HG03521 (cell line): Measurements from ENCODE around the gene GATAD2A.

Experiments used
- ATAC-seq: cut with Tn5 transposase; IDR thresholded peaks from one replicate; pipeline ENCODE4 v1.9.1; 2021; ENCODE audit warnings: mild to moderate bottlenecking, moderate library complexity; ENCODE audit not compliant: unreplicated experiment

Gene GATAD2A

DNA sequence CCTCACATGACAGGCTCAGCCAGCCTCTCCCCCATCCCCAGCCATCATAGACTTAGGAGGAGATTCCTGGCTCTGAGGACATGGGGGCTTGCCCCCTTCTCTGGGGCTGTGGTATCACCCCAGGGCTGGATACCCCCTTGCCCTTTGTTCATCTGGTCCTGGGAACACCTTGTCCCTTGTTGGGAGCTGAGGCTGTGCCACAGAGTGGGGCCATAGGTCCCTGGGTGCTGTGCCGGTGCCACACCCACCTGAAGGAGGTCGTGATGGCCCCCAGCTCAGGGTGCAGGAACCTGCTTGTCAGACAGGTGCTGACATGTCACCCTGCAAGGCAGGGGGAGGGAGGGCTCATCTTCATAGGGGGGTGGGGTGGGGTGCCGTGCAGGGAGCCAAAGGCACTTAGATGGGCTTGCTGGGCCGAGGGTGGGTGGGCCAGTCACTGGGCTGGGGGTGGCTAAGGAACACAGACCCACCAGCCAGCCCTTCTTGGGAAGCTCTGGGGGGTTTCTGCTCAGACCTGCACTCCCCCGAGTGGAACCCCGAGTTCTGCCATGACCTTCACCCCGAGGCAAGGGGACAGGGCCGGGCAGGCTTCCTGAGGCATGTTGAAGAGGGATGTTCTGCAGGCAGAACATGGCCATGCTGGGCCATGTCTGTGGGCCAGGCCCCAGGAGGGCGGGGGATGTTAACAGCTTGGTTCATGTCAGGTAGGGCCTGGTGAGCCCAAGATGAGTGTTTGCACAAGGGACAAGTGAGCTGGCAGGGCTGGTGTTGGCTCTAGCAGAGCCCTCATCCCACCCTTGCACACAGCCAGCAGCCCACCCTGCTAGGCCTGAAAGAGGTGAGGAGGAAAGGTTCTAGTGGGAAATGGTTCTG, 81.8 kb downstream of the GATAD2A start:
- ATAC-seq: no peak

DNA sequence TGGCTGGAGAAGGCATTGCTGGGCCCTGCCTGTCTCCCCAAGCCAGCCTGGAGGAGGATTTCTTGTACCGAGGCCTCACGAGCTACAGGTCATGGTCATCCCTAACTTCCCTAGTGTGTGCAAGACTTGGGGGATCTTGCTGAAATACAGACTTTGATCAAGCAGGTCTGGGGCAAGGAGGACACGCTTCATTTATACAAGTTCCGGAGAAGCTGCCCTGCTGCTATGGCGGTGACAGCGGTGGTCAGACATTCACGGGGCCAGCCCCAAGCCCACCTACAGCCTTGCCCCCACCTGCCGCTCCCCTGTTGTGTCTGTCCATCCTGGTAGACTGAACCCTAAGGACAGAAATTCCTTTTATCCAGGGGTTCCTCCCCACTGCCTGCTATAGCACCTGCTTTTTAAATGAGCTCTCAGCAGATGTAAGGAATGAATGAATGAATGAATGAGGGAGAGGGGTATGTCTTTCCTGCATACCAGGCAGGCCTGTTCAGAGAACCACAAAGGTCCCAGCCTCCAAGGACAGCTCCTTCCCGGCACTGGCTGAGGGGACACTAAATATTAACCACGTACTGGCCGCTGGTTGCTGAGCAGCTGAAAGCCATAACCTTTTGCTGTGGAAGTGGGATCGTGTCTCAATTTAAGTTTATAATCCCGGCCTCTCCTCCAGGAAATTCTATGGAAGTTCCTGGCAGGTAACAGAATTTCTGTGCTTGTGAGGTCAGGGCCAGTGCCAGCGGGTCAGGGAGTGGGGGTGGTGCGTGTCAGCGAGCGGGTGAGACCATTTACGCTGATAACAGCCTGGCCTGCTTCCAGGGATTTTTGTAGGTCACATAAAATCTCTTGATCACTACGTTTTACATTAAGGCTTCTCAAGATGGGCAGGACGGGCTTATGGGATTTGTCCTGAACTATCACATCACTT, 82.7 kb downstream of the GATAD2A start:
- ATAC-seq: no peak

- no peak for ATAC-seq
Observed at GRCh38 chr19:19488875-19489690, 83.6 kb downstream of the GATAD2A start.

DNA sequence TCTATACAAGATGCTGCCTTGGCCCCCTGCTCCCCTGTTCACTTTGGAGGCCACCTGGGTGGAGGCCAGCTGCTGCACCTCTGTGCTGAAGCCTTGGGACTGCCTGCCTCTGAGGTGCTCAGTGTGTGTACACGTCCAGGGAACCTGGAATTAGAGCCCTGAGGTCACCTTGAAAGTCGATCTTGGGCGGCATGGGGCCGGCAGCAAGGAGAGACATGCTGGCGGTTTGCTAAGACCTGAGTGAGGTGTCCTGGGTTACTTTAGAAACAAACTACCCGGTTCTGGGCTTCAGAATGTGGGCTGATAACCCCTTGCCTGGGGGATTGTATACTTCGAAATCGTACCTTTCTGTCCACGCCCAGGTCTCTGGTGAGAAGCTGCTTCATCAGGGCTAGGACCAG, 84.3 kb downstream of the GATAD2A start:
- ATAC-seq: no peak

DNA sequence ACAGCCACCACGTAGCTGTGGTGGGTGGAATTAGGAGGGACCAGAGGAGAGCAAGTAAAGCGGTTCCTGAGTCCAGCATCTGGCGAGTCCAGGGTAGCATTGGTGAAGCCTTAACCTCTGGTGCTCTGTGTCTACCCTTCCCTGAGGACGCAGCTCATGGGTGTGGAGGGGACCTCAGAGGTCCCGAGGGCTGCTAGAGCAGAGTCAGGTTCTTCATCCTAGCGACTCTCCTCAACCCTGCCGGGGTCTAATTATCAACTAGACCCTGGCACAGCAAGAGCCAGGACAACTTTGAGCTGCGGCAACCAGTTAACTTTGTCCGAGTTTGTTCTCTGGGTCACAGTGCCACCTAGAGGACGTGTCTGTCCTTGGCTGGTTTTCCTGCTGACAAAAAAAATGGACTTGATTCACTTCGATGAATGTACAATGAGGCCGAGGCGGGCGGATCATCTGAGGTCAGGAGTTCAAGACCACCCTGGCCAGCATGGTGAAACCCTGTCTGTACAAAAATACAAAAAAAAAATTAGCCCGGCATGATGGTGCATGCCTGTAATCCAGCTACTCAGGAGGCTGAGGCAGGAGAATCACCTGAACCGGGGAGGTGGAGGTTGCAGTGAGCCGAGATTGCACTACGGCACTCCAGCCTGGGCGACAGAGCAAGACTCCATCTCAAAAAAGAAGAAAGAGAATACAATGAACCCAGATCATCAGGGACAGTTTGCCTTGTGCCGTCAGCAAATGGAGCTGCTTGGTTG, 84.9 kb downstream of the GATAD2A start:
- no peak for ATAC-seq

DNA sequence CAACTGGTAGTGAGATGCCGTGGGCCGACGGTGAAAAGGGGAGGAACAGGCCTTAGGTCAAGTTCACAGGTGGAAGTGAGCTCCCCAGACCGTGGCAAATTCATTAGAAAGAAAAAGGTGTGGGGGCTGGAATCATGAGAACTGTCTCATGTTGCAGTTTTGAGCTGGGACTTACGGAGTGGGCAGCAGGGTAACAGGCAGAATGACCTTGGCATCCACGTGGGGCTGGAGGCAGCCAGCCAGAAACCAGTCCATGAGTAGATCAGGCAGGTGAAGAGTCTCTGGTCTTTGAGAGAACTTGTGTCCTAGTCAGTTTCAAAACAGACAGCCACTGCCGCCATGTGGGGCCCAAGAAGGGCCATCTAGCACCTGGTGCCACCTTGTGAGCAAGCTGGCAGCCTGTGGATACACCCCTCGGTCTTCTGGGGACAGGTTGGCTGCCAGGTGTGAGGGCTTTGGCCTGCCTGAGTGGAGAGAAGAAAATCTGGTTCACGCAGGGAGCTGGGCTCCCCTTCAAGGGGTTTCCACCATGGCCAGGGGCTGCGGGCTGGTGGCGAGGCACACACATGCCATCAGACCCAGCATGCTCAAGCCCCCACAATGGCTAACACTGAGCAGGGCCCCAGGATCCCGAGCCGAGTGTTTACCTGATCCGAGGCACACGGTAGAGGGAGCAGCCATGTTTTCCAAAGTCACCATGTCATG, 86.0 kb downstream of the GATAD2A start:
- no peak for ATAC-seq

DNA sequence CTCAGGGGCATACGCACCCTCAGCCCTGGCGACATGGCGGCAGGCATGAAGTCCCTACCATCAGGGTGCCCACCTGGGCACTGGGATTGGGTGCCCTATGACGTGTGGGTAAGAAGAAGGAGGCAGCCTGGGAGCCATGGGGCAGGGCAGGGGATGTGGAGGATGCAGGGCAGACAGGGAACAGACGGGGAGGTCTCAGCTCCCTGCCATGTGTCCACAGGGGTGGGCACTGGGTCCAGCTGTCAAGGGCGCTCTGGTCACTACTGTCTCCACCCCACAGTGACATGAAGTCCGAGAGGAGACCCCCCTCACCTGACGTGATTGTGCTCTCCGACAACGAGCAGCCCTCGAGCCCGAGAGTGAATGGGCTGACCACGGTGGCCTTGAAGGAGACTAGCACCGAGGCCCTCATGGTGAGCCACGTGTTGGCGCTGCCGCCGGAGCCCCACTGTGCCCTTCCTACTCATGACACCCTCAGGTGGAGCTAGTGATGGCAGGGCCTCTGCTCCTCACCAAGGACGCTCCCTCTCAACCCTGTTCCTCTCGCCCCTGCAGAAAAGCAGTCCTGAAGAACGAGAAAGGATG, 86.6 kb downstream of the GATAD2A start:
- ATAC-seq: no peak

DNA sequence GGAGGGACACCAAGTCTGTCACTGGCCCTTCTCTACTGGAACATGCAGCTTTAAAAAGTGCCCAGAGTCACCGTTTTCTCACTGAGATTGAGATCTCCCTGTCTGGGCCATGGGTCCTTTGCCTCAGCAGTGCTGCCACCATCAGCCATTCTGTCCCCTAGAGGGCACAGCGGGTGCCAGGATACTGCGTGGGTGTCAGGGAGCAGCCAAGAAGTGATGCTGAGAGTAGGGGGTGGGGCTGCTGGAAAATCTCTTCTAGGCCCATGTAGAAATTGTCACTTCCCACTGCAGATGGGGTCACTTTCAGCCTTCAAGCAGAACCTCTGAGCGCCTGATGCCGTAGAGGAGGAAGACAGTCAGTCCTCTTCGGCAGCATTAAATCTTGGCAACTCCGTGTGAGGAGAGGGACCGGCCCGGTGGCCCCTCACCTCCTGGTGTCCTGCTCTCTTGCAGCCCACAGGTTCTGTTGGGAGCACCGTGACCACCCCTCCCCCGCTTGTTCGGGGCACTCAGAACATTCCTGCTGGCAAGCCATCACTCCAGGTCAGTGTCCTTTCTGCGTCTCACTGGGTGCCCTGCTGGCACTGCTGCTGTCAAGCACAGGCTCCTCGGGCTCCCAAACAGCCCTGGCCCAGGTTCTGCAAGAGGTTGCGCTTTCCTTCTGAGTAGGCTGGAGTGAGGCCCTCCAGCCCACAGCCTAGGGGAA, 88.5 kb downstream of the GATAD2A start:
- no peak for ATAC-seq

DNA sequence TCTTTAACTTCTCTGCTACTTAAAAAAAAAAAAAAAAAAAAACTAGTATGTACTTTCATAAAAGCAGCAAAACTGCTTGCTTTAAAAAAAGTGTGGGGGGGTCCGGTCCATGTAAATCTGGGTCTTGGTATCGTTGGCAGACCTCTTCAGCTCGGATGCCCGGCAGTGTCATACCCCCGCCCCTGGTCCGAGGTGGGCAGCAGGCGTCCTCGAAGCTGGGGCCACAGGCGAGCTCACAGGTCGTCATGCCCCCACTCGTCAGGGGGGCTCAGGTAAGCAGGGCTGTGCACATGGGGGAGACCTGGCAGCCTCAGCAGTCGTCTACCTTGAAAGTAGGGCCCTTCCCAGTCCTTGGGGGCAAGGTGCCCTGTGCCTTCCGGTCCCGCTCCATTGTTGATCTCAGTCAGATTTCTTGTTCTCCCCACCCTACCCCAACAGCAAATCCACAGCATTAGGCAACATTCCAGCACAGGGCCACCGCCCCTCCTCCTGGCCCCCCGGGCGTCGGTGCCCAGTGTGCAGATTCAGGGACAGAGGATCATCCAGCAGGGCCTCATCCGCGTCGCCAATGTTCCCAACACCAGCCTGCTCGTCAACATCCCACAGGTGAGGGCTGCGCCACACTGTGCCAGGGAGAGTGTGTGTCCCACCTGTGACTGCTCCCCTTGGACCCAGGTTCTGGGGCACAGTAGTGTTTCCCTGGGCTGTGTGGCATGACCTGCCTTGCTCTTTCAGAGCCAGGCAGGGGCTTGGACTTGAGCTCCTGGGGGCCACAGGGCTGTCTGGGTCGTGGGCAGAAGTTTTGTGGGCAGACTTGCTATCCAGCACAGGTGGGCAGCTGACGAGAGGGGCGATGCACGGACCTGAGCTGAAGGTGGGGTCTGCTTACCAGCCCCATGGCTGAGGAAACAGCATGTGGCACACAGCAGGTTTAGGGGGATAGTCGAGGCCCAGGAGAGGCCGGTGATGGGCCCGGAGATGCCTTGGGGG, 90.4 kb downstream of the GATAD2A start:
- ATAC-seq: no peak

- no peak for ATAC-seq
Observed at GRCh38 chr19:19498255-19498991, 92.9 kb downstream of the GATAD2A start.

DNA sequence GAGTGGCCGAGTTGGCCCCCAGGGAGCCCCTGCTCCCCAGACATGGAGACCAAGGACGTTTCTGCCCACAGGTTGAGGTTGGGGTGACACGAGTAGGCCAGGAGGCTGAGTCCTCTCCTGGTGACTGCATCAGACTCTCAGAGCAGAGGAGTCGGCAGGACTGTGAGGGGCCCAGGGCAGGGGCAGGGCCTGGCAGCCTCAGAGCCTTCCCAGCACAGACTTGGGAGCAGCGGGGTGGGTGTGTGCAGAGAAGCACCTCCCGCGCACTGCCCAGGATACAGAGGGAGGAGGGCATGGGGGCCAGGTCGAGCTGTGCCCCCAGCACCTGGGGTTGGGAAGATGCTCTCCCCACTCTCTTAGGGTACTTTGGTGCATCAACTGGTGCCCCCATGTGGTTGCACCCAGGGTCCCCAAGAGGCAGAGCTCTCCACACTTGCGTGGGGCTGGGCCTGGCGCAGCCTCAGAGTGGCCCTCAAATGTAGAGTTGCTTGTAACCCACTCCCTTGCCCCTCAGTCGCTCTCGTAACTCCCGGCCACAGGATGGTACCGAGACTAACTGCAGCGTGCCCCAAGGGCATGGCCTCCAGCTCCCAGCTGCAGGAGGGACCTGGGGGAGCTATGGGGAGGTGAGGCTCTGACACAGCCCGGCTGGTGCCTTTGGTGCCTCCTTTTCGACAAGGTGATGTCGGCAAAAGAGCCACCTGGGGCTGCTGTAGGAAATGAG, 94.0 kb downstream of the GATAD2A start:
- ATAC-seq: no peak

GRCh38 chr19:19500975-19501644, 95.6 kb downstream of the GATAD2A start:
- no peak for ATAC-seq

DNA sequence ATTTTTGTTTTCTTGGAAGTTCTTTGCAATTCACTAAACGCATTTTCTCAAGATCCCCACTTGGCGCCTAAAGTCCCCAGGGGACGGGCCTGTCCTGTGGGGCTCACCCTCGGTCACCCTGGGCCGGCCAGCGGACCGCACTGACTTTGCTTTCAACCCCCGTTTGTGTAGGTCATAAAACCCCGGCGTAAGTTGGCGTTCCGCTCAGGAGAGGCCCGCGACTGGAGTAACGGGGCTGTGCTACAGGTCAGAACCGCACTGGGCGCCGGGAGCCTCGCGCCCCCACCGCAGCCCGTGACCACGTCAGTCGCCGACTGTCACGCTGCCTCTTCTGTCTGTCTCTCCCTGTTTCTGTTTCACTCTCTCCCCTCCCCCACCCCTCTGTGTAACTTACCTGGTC, 96.3 kb downstream of the GATAD2A start:
- ATAC-seq: no peak

DNA sequence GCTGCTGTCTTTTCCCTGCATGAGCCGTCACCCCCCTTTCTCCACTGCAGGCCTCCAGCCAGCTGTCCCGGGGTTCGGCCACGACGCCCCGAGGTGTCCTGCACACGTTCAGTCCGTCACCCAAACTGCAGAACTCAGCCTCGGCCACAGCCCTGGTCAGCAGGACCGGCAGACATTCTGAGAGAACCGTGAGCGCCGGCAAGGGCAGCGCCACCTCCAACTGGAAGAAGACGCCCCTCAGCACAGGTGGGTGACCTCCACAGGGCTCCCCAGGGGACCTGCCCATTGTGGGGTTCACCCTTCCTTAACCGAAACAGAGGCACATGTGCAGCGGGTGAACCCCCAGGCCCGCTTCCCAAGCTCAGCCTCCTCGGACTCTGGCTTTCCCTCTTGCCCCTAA, 96.8 kb downstream of the GATAD2A start:
- ATAC-seq: no peak

GRCh38 chr19:19502808-19503602, 97.5 kb downstream of the GATAD2A start:
- no peak for ATAC-seq
